LNCaP clone FGC (cell line): ENCODE results near the gene GDF10.

Experiments used
- DNase-seq: peaks from one replicate; pipeline ENCODE4 v3.0.0-alpha.2; 2011; ENCODE audit warnings: low read depth
- H3K4me3 ChIP-seq: 2 replicates; pipeline ENCODE4 v1.5.1; 2011; ENCODE audit warnings: mild to moderate bottlenecking, low read depth, low read length, control low read depth
- TF ChIP-seq, protein P1 (sequence below): IDR thresholded peaks from 2 replicates; pipeline ENCODE4 v1.5.1; 2012; ENCODE audit warnings: mild to moderate bottlenecking; ENCODE audit not compliant: control insufficient read depth, insufficient read depth; ENCODE audit errors: extremely low read depth

Gene GDF10

DNA sequence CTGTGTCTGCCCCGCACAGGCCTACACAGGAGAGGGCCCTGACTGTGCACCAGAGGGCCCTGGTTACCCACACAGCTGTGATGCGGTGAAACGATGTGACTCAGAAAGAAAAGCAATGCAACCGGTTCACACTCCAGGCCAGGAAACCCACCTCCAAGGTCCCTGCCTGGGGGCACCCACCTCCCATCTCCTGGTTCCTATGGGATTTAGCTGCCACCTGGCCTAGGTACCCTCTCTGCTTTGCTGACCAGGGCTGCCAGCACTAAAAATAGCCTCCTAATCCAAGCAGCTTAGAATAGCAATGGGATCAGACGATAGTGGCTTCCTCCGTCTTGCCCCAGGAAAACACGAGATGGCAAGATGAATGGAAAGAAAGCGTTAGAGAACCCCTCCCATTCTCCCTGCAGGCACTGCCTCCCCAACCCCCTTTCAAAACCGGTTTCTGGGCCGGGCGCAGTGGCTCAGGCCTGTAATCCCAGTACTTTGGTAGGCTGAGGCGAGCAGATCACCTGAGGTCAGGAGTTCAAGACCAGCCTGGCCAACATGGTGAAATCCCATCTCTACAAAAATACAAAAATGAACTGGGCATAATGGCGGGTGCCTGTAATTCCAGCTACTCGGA, 60.5 kb downstream of the GDF10 start:
- no peak overlapping the region for H3K4me3 ChIP-seq
- TF ChIP-seq, protein P1, sequence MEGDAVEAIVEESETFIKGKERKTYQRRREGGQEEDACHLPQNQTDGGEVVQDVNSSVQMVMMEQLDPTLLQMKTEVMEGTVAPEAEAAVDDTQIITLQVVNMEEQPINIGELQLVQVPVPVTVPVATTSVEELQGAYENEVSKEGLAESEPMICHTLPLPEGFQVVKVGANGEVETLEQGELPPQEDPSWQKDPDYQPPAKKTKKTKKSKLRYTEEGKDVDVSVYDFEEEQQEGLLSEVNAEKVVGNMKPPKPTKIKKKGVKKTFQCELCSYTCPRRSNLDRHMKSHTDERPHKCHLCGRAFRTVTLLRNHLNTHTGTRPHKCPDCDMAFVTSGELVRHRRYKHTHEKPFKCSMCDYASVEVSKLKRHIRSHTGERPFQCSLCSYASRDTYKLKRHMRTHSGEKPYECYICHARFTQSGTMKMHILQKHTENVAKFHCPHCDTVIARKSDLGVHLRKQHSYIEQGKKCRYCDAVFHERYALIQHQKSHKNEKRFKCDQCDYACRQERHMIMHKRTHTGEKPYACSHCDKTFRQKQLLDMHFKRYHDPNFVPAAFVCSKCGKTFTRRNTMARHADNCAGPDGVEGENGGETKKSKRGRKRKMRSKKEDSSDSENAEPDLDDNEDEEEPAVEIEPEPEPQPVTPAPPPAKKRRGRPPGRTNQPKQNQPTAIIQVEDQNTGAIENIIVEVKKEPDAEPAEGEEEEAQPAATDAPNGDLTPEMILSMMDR: no peak
- no peak for DNase-seq

DNA sequence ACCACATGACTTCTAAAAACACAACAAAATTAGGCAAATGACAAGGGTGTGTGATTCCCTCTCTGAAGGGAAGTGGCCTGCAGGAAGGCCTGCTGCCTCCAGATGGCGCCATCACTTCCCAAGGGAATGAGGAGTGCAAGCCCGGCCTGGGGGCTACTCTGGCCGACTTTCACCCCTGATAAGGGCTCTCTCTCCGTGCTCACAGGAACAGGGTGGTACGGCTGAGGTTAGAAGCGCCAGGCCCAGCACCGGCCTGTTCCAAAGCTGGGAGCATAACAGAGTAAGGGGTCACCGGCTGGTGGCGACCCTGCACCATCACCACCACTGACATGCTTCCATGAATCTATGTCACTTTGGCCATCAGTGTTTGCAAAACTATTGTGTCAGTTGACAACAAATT, 61.3 kb downstream of the GDF10 start:
- TF ChIP-seq, protein P1: peak; percentile 68
- no peak for DNase-seq
- H3K4me3 ChIP-seq: no peak overlapping the region

DNA sequence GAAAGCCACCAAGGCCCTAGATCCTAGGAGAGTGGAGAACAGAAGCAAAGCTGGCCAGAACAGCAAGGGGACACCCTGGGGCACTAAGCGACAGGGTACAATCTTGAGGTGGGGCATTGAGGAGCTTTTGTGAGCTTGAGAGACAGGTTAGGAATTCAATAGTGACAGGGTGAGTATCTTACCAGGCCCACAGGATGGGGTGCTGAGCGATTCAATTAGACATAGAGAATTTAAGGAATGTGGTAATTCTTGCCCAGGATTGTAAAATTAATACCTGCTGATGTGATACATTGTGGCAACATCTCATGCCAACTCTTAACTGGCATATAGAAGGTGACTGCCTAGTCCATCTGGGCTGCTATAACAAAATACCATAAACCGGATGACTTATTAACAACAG, 62.2 kb downstream of the GDF10 start:
- no peak for DNase-seq
- TF ChIP-seq, protein P1: no peak
- no peak overlapping the region for H3K4me3 ChIP-seq
